ENCODE measurements around the gene OR4K15.

The OR4K15 gene

DNA sequence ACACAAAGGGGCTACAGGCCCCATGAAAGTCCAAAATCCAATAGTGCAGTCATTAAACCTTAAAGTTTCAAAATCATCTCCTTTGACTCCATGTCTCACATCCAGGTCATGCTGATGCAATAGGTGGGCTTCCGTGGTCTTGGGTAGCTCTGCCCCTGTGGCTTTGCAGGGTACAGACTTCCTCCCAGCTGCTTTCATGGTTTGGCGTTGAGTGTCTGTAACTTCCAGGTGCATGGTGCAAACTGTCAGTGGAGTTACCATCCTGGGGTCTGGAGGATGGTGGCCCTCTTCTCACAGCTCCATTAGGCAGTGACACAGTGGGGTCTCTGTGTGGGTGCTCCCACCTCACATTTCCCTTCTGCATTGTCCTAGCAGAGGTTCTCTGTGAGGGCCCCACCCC is 18.0 kb downstream of the OR4K15 start:
- Histone ChIP-seq H3K79me2 (ENCODE audit: control insufficient read depth, low read length) (no peaks in the 10 kb centered on the region), H3F3A (ENCODE audit: control insufficient read depth, insufficient read depth) (no peaks in the 10 kb centered on the region), H3K4me3 (ENCODE audit: low read length) (no peak overlapping the region), H3K36me3 (ENCODE audit: control insufficient read depth, low read length) (no peaks in the 10 kb centered on the region), H3K9me3 (ENCODE audit: control insufficient read depth, insufficient read depth, low read length) (no peaks in the 10 kb centered on the region), H3K9me2 (replicated peaks; ENCODE audit: control insufficient read depth, low read length) (no peaks in the 10 kb centered on the region), H3K27me3 (ENCODE audit: control insufficient read depth, low read length) (no peaks in the 10 kb centered on the region), H3K27ac (ENCODE audit: low read depth, low read length) (no peak overlapping the region), H3K4me2 (ENCODE audit: low read length) (no peak overlapping the region), H4K20me1 (ENCODE audit: control insufficient read depth, insufficient read depth, low read depth, low read length) (no peaks in the 10 kb centered on the region), H3K4me1 (ENCODE audit: control insufficient read depth, low read length) (no peaks in the 10 kb centered on the region)
- TF ChIP-seq, protein P1, sequence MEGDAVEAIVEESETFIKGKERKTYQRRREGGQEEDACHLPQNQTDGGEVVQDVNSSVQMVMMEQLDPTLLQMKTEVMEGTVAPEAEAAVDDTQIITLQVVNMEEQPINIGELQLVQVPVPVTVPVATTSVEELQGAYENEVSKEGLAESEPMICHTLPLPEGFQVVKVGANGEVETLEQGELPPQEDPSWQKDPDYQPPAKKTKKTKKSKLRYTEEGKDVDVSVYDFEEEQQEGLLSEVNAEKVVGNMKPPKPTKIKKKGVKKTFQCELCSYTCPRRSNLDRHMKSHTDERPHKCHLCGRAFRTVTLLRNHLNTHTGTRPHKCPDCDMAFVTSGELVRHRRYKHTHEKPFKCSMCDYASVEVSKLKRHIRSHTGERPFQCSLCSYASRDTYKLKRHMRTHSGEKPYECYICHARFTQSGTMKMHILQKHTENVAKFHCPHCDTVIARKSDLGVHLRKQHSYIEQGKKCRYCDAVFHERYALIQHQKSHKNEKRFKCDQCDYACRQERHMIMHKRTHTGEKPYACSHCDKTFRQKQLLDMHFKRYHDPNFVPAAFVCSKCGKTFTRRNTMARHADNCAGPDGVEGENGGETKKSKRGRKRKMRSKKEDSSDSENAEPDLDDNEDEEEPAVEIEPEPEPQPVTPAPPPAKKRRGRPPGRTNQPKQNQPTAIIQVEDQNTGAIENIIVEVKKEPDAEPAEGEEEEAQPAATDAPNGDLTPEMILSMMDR (IDR thresholded peaks at IDR 0.05; ENCODE audit: low read depth, low read length, poor library complexity, severe bottlenecking): no peak

DNA sequence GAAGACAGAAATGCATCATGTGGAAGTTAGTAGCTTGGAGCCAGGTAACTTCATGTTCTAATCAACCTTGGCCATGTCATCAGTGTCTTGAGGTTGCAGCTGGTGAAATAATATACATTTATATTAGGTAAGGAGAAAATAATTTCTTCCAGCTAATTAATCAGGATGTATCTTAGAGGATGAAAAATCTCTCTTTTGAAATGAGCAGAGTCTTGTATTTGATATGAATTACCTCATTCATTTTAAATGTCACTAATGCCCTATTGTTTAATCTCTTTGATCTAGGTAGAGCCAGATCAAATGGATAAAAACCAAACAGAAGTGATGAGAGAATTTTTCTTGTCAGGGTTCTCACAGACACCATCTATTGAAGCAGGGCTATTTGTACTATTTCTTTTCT is 26.5 kb downstream of the OR4K15 start, which contains the start of gene OR4Q2:
Gene OR4Q2, plus strand, starts transcription at position 301 of the 400 bp plus-strand sequence.
- Histone ChIP-seq H4K20me1 (ENCODE audit: control insufficient read depth, insufficient read depth, low read depth, low read length) (no peaks in the 10 kb centered on the region), H3K4me1 (ENCODE audit: control insufficient read depth, low read length) (no peaks in the 10 kb centered on the region), H3K4me3 (ENCODE audit: low read length) (no peak within 1 kb of the TSS), H3K79me2 (ENCODE audit: control insufficient read depth, low read length) (no peaks in the 10 kb centered on the region), H3K9me2 (replicated peaks; ENCODE audit: control insufficient read depth, low read length) (no peaks in the 10 kb centered on the region), H3K36me3 (ENCODE audit: control insufficient read depth, low read length) (no peaks in the 10 kb centered on the region), H3K27me3 (ENCODE audit: control insufficient read depth, low read length) (no peaks in the 10 kb centered on the region), H3K4me2 (ENCODE audit: low read length) (no peak within 1 kb of the TSS), H3K27ac (ENCODE audit: low read depth, low read length) (no peak within 1 kb of the TSS), H3K9me3 (ENCODE audit: control insufficient read depth, insufficient read depth, low read length) (no peaks in the 10 kb centered on the region), H3F3A (ENCODE audit: control insufficient read depth, insufficient read depth) (no peaks in the 10 kb centered on the region)
- no peak for TF ChIP-seq EZH2phosphoT487 (IDR thresholded peaks at IDR 0.05; ENCODE audit: borderline replicate concordance, low read length)
- TF ChIP-seq, protein P1 (IDR thresholded peaks at IDR 0.05; ENCODE audit: low read depth, low read length, poor library complexity, severe bottlenecking): no peak

DNA sequence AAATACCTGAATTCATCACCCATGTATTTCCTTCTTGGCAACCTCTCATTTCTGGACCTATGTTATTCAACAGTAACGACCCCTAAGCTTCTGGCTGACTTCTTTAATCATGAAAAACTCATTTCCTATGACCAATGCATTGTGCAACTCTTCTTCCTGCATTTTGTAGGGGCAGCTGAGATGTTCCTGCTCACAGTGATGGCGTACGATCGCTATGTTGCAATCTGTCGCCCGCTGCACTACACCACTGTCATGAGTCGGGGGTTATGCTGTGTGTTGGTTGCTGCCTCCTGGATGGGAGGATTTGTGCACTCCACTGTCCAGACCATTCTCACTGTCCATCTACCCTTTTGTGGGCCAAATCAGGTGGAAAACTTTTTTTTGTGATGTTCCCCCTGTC is 26.9 kb downstream of the OR4K15 start:
- Histone ChIP-seq H3K79me2 (ENCODE audit: control insufficient read depth, low read length) (no peaks in the 10 kb centered on the region), H3K27me3 (ENCODE audit: control insufficient read depth, low read length) (no peaks in the 10 kb centered on the region), H3K4me2 (ENCODE audit: low read length) (no peak overlapping the region), H3K4me1 (ENCODE audit: control insufficient read depth, low read length) (no peaks in the 10 kb centered on the region), H3K9me2 (replicated peaks; ENCODE audit: control insufficient read depth, low read length) (no peaks in the 10 kb centered on the region), H4K20me1 (ENCODE audit: control insufficient read depth, insufficient read depth, low read depth, low read length) (no peaks in the 10 kb centered on the region), H3K27ac (ENCODE audit: low read depth, low read length) (no peak overlapping the region), H3F3A (ENCODE audit: control insufficient read depth, insufficient read depth) (no peaks in the 10 kb centered on the region), H3K4me3 (ENCODE audit: low read length) (no peak overlapping the region), H3K9me3 (ENCODE audit: control insufficient read depth, insufficient read depth, low read length) (peaks cover under 1% of the 10 kb centered on the region; the same call in 1 of the 2 replicates), H3K36me3 (ENCODE audit: control insufficient read depth, low read length) (no peaks in the 10 kb centered on the region)
- TF ChIP-seq EZH2phosphoT487 (IDR thresholded peaks at IDR 0.05; ENCODE audit: borderline replicate concordance, low read length): no peak
- TF ChIP-seq, protein P1 (IDR thresholded peaks at IDR 0.05; ENCODE audit: low read depth, low read length, poor library complexity, severe bottlenecking): no peak

DNA sequence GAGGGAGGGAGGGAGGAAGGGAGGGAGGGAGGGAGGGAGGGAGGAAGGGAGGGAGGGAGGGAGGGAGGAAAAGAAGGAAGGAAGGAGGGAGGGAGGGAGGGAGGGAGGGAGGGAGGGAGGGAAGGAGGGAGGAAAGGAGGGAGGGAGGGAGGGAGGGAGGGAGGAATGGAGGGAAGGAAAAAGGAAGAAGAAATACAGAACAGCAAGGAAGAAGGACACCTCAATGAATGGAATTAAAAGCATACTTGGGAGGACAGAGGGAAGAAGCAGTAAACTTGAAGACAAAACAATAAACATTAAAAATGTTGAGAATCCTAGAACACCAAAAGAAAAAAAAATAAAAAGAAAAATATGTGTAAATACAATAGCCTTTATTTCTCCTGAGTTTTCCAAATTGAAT is 32.8 kb downstream of the OR4K15 start:
- Histone ChIP-seq H3K36me3 (ENCODE audit: control insufficient read depth, low read length) (no peaks in the 10 kb centered on the region), H3K27ac (ENCODE audit: low read depth, low read length) (no peak overlapping the region), H3F3A (ENCODE audit: control insufficient read depth, insufficient read depth) (no peaks in the 10 kb centered on the region), H3K27me3 (ENCODE audit: control insufficient read depth, low read length) (no peaks in the 10 kb centered on the region), H4K20me1 (ENCODE audit: control insufficient read depth, insufficient read depth, low read depth, low read length) (no peaks in the 10 kb centered on the region), H3K9me3 (ENCODE audit: control insufficient read depth, insufficient read depth, low read length) (peaks cover 5% of the 10 kb centered on the region; the same call in 1 of the 2 replicates), H3K9me2 (replicated peaks; ENCODE audit: control insufficient read depth, low read length) (no peaks in the 10 kb centered on the region), H3K79me2 (ENCODE audit: control insufficient read depth, low read length) (no peaks in the 10 kb centered on the region), H3K4me2 (ENCODE audit: low read length) (no peak overlapping the region), H3K4me3 (ENCODE audit: low read length) (no peak overlapping the region), H3K4me1 (ENCODE audit: control insufficient read depth, low read length) (no peaks in the 10 kb centered on the region)
- no peak for TF ChIP-seq EZH2phosphoT487 (IDR thresholded peaks at IDR 0.05; ENCODE audit: borderline replicate concordance, low read length)
- TF ChIP-seq, protein P1 (IDR thresholded peaks at IDR 0.05; ENCODE audit: low read depth, low read length, poor library complexity, severe bottlenecking): no peak

All from DOHH2 (cell line).